Activated CD4-positive, alpha-beta T cell treated with anti-CD3 and anti-CD28 coated beads, Interleukin-2, amount 50 U/mL, for 48 hours (primary cell): ENCODE measurements around the gene NDUFS1.
A peak's percentile ranks its signal among the peaks of the same experiment; 100 is the strongest.
"Not testable (repeated sequence)": the region's sequence is repeated elsewhere in the genome, so short reads cannot be mapped to it uniquely, and the experiment has no call there.

Experiments used
- DNase-seq, 2 experiments: peaks; one replicate each; pipeline ENCODE4 v3.0.0-alpha.2; 2020

Gene NDUFS1

GRCh38 chr2:206159346-206160124 lies at the start of gene NDUFS1, which contains the start of gene EEF1B2:
TSS of gene NDUFS1 (minus strand) at chr2:206159444. CDS start at chr2:206153678, 5,766 bp downstream.
TSS of gene EEF1B2 (plus strand) at chr2:206159895. CDS start at chr2:206159980, 85 bp downstream.
- DNase-seq = peak; percentile 96 to 97

- no peak for DNase-seq
Observed at GRCh38 chr2:206208900-206209299, 49.7 kb upstream of the NDUFS1 start.

GRCh38 chr2:206207316-206207715 lies 48.1 kb upstream of the NDUFS1 start:
- not testable (repeated sequence) for DNase-seq

- no peak for DNase-seq
Observed at GRCh38 chr2:206204710-206205109, 45.5 kb upstream of the NDUFS1 start.

GRCh38 chr2:206203331-206203730 lies 44.1 kb upstream of the NDUFS1 start:
- DNase-seq = no peak

DNA sequence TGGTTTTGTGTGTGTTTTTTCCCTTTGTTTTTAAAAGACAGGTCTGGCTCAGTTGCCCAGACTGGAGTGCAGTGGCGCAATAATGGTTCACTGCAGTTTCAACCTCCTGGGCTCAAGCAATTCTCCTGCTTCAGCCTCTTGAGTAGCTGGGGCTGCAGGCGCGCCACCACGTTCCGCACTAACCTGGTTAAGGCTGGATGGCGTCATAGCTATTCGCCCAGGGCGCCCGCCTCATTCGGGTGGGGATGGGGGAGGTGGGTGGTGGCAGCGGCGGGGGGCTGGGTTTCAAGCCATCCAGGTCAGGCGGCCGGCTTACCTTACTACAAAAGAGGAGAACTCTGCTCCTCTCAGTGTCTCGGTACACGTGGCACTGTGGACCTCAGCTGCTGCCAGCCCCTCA lies 43.2 kb upstream of the NDUFS1 start:
- no peak for DNase-seq

DNA sequence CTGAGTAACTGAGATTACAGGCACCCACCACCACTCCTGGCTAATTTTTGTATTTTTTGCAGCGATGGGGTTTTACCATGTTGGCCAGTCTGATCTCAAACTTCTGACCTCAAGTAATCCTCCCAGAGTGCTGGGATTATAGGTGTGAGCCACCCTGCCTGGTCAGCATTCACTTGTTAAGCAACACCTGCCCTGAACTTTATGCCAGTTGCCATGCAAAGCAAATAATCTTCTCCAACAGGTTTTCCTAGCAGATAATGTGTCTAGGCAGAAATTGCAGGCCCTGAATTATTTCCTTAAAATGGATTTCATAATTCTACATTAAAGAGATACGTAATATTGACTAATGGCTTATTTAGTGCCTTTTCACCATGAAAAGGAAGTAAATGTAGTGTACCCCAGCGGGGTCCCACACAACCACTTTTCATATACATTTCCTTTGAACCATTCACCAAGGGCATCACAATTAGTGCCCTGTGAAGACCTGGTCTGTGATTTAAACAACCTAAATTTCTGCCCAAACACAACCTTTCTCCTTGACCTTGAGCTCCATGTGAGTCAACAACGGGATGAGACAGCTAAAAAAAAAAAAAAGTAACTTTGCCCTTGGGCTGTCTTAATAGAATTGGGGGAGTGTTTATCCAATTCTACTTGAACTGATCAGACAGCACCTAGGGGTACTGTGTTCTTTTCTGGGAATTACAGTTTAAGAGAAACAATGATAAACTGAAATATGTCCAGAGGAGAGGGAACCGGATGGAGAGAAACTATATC lies 42.0 kb upstream of the NDUFS1 start:
- DNase-seq = no peak

GRCh38 chr2:206198677-206199076 lies 39.4 kb upstream of the NDUFS1 start:
- DNase-seq = no peak

GRCh38 chr2:206193671-206194357 lies 34.6 kb upstream of the NDUFS1 start:
- DNase-seq = no peak

- no peak for DNase-seq
Observed at GRCh38 chr2:206192157-206192556, 32.9 kb upstream of the NDUFS1 start.

DNA sequence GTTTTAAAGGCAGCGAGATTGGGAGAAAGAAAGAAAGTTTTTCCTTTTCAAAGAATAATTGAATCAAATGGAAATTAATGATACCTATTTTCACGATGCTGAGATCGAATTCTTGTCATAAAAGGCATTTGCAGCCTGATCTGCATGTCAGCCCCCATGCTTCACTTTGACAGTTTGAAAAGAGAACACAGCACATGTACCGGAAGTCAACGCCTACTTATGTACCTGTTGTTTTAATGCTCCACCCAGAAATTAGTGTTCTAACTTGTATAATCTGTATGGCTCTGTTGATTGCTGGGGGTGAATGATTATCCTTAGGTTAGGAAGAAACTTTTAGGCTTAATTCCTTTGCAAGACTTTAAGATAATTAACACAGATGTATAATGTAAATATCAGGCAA lies 31.4 kb upstream of the NDUFS1 start:
- no peak for DNase-seq

- DNase-seq = no peak
Observed at GRCh38 chr2:206190111-206190510, 30.9 kb upstream of the NDUFS1 start.

DNA sequence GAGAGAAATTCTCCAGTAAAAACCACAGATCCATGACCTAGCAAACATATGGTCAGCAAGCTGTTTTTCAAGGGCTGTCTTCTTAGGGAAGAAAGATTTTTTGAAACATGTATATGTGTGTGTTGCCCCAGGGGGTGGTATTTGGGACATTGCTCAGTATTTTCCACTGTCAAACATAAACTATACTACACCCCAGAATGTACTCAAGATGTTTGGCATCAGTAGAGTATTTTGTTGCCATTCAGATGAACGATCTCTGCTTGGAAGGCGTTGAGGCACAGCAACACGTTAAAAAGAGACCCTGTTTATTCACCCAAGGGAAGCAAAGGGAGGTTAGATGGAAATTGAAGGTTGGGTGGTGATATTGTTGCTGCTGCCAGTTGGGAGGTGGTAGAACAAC lies 30.4 kb upstream of the NDUFS1 start:
- no peak for DNase-seq

DNA sequence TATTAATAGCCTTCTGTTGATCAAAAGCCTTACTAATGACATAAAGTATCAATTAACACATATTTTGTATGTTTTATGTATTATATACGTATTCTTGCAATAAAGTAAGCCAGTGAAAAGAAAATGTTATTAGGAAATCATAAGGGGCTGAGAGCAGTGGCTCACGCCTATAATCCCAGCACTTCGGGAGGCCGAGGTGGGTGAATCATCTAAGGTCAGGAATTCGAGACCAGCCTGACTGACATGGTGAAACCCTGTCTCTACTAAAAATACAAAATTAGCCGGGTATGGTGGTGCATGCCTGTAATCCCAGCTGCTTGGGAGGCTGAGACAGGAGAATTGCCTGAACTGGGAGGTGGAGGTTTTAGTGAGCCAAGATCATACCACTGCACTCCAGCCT lies 22.3 kb upstream of the NDUFS1 start:
- not testable (repeated sequence) for DNase-seq

- DNase-seq = no peak
Observed at GRCh38 chr2:206176901-206177300, 17.7 kb upstream of the NDUFS1 start.

- DNase-seq = no peak
Observed at GRCh38 chr2:206176121-206176520, 16.9 kb upstream of the NDUFS1 start.

- DNase-seq = no peak
Observed at GRCh38 chr2:206173147-206173546, 13.9 kb upstream of the NDUFS1 start.

- not testable (repeated sequence) for DNase-seq
Observed at GRCh38 chr2:206171624-206172397, 12.6 kb upstream of the NDUFS1 start.

GRCh38 chr2:206168230-206168629 lies 9.0 kb upstream of the NDUFS1 start:
- DNase-seq = not testable (repeated sequence)

GRCh38 chr2:206164261-206164862 lies 5.1 kb upstream of the NDUFS1 start:
- DNase-seq = peak; percentile 11 to 25

- DNase-seq = no peak
Observed at GRCh38 chr2:206163251-206163880, 4.1 kb upstream of the NDUFS1 start.

DNA sequence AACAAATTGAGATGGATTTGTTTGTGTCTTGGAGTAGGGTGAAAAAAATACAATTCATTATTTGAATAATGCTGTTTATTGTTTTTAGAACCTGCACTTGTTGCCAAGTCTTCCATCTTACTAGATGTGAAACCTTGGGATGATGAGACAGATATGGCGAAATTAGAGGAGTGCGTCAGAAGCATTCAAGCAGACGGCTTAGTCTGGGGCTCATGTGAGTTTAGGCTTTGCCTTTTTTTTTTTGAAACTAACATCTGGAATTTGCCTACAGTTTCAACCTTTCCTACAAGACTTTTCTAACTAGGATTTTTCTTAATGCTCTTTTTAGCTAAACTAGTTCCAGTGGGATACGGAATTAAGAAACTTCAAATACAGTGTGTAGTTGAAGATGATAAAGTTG lies 3.2 kb upstream of the NDUFS1 start:
- not testable (repeated sequence) for DNase-seq
